OCI-M2 (cell line): Measurements from ENCODE around the gene DNAJB12.
"Not testable (repeated sequence)": the region's sequence is repeated elsewhere in the genome, so short reads cannot be mapped to it uniquely, and the experiment has no call there.

Experiments
- DNase-seq: peaks from one replicate; lab custom pipeline; 2025; ENCODE audit not compliant: unreplicated experiment; lab: John Stamatoyannopoulos, UW

The DNAJB12 gene

GRCh38 chr10:72331575-72332422 is 22.9 kb downstream of the DNAJB12 start:
- DNase-seq = no peak

- no peak for DNase-seq
Measured at GRCh38 chr10:72330069-72330426, 24.7 kb downstream of the DNAJB12 start.

GRCh38 chr10:72329290-72330068 is 25.2 kb downstream of the DNAJB12 start:
- no peak for DNase-seq

- DNase-seq = no peak
Measured at GRCh38 chr10:72328829-72329204, 25.9 kb downstream of the DNAJB12 start.

GRCh38 chr10:72328045-72328828 is 26.5 kb downstream of the DNAJB12 start:
- DNase-seq = no peak

- DNase-seq = not testable (repeated sequence)
Measured at GRCh38 chr10:72326665-72327603, 27.8 kb downstream of the DNAJB12 start.

- DNase-seq = not testable (repeated sequence)
Measured at GRCh38 chr10:72325243-72326175, 29.2 kb downstream of the DNAJB12 start.

GRCh38 chr10:72323771-72324191 is 30.9 kb downstream of the DNAJB12 start:
- DNase-seq = no peak

GRCh38 chr10:72323108-72323749 is 31.5 kb downstream of the DNAJB12 start:
- DNase-seq = no peak

- DNase-seq = no peak
Measured at GRCh38 chr10:72322280-72323058, 32.2 kb downstream of the DNAJB12 start.

- DNase-seq = no peak
Measured at GRCh38 chr10:72322030-72322279, 32.8 kb downstream of the DNAJB12 start.

GRCh38 chr10:72321248-72322029 is 33.3 kb downstream of the DNAJB12 start:
- no peak for DNase-seq

- peak; percentile 62 for DNase-seq
Measured at GRCh38 chr10:72320676-72321247, 34.0 kb downstream of the DNAJB12 start.

GRCh38 chr10:72319416-72320254 is 35.1 kb downstream of the DNAJB12 start:
- no peak for DNase-seq

- no peak for DNase-seq
Measured at GRCh38 chr10:72318418-72319262, 36.1 kb downstream of the DNAJB12 start.
